RWPE1 (cell line): ENCODE data around the gene CNIH1.

Experiments used
- CTCF ChIA-PET: fragments of 350-600 bp; sonication (Branson Sonifier 250); formaldehyde crosslinking; extraction: SDS; loops from one replicate; lab custom pipeline; 2021; lab: Yijun Ruan, JAX
- POLR2A ChIA-PET: fragments of 400-600 bp; formaldehyde crosslinking; extraction: SDS; loops from one replicate; lab custom pipeline; 2020; ENCODE audit warnings: antibody characterized with exemption; ENCODE audit not compliant: low non-redundant PET; lab: Yijun Ruan, JAX
- DNase-seq: peaks from one replicate; pipeline ENCODE4 v3.0.0; 2012; ENCODE audit warnings: low spot score
- H3K27ac ChIP-seq: fragments of 450-650 bp; 2 replicates; pipeline ENCODE4 v1.5.1; 2017
- CTCF ChIP-seq: fragments of 450-650 bp; conservative IDR thresholded peaks from 2 replicates; pipeline ENCODE4 v1.5.1; 2017; ENCODE audit warnings: low read depth, mild to moderate bottlenecking

CNIH1 gene

GRCh38 chr14:54425537-54426274 lies 15.5 kb downstream of the CNIH1 start:
- ChIA-PET POLR2A (no interaction called here), CTCF (no interaction called here)
- no peak overlapping the region for H3K27ac ChIP-seq
- DNase-seq, result no peak
- no peak for TF ChIP-seq CTCF

DNA sequence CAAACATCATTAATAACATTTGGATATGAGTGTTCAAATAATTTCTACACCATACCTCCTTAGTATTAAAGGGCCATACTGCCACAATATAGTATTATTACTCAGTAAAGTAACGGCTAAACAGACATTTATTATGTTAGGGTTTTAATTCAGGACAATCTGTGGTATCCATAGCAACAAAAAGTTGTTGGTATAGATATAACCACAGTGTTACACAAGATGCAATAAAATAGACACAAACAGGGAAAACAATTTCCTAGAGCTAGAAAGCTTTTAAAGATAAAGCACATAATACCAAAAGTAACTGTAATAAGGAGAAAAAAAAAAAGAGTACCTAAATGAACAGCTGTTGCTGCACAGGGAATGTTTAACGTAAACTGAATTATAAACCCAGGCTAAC lies 16.1 kb downstream of the CNIH1 start:
- POLR2A ChIA-PET, result no interaction called here
- H3K27ac ChIP-seq, result no peak overlapping the region
- CTCF ChIA-PET, result no interaction called here

GRCh38 chr14:54424479-54424901 lies 16.7 kb downstream of the CNIH1 start:
- no peak for TF ChIP-seq CTCF
- ChIA-PET CTCF (no interaction called here), POLR2A (no interaction called here)
- no peak for DNase-seq
- no peak overlapping the region for H3K27ac ChIP-seq

More for the DNA sequence above, 16.1 kb downstream of the CNIH1 start:
- no peak for TF ChIP-seq CTCF
- no peak for DNase-seq

DNA sequence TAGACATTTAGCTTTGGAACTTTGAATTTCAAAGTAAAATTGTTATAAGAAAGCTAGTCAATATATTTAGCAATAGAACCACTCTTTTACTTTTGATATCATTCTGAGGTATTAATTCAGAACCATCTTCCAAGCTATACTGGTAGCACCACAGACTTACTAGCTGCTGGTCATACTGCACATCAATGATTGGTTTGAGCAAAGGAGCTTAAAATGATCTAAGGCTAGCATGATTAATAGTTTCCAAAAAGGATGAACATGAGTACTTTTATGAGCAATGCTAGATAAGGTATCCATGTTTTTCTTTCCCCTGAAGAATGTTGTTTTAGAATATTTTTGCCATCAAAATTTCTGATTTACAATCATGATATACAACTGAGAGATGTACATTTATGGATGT lies 17.2 kb downstream of the CNIH1 start:
- TF ChIP-seq CTCF, result no peak
- DNase-seq, result no peak
- POLR2A ChIA-PET, result no interaction called here
- CTCF ChIA-PET, result no interaction called here
- no peak overlapping the region for H3K27ac ChIP-seq

DNA sequence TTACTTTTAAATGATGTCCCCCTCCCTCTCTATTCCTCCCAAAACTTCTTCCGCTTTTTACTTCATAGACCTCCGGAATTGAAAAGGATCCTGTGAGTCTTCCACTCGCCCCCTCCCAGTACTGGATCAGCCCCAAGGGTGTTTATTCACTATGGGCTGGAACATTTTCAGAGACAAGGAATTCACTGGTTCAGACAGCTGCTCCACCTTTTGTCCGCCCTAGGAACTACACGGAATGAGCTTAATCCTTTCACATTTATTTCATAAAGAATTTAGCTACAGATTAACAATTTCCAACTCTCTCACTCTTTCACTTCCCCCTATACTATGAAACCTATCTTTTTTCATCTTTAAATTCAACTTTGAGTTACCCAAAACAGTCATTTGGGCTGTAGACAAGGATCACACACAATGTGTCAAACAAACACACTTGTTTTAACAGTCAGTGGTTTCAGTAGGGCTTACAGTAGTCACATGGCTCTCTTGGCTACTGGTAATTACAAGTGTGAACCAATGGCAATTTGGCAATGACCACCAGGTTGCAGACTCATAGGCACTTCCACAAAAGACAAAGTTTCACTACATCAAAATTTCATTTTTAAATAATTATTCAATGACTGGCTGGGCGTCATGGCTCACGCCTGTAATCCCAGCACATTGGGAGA lies 20.6 kb downstream of the CNIH1 start:
- ChIA-PET POLR2A (no interaction called here), CTCF (interaction anchor here (0.6 kb wide), 2 partner anchors 54 to 73 kb away, joined by 3 read pairs; no protein-coding TSS in a partner anchor)
- peak; percentile 55 for DNase-seq
- peak overlapping the region; percentile 46 for H3K27ac ChIP-seq
- TF ChIP-seq CTCF, result peak; percentile 61

DNA sequence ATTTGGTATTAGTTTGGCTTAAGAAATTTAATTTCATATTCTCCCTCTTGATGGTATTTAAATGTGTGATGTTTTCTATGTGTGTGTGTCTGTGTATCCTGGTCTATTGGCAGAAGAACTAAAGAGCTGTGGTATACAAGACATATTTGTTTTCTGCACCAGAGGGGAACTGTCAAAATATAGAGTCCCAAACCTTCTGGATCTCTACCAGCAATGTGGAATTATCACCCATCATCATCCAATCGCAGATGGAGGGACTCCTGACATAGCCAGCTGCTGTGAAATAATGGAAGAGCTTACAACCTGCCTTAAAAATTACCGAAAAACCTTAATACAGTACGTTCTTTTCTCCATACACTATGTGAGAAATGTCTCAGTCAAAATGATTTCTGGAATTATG lies 29.8 kb downstream of the CNIH1 start:
- ChIA-PET POLR2A (no interaction called here), CTCF (interaction anchor here (0.6 kb wide), 1 partner anchor 164 kb away, joined by 8 read pairs; no protein-coding TSS in a partner anchor)
- no peak for TF ChIP-seq CTCF
- H3K27ac ChIP-seq, result no peak overlapping the region
- DNase-seq, result no peak
